Renal cortex interstitium (tissue), 11 donors: ENCODE data around the gene TOR1A. TPM values are rescaled to one million over a fixed set of nuclear protein-coding genes. Genes with fewer than 3 reads are reported as not detected.

ENCODE experiments used
- DNase-seq, 11 donors: peaks; one replicate each; pipeline ENCODE4 v3.0.0-alpha.2; 2013; ENCODE audit warnings: low read depth in 9 of 11, low spot score in 4 of 11; ENCODE audit errors: extremely low read depth in 1 of 11
- polyA plus RNA-seq, 3 donors: library from polyadenylated mRNA; unstranded; fragments of 120-200 nt; gene quantifications; one replicate each; pipeline ENCODE4 v1.2.1, GENCODE V29; 2013; ENCODE audit not compliant: insufficient read length in 3 of 3

Gene TOR1A
- polyA plus RNA-seq, 3 donors, result 40.2 to 43.4 (median 41.2) TPM

DNA sequence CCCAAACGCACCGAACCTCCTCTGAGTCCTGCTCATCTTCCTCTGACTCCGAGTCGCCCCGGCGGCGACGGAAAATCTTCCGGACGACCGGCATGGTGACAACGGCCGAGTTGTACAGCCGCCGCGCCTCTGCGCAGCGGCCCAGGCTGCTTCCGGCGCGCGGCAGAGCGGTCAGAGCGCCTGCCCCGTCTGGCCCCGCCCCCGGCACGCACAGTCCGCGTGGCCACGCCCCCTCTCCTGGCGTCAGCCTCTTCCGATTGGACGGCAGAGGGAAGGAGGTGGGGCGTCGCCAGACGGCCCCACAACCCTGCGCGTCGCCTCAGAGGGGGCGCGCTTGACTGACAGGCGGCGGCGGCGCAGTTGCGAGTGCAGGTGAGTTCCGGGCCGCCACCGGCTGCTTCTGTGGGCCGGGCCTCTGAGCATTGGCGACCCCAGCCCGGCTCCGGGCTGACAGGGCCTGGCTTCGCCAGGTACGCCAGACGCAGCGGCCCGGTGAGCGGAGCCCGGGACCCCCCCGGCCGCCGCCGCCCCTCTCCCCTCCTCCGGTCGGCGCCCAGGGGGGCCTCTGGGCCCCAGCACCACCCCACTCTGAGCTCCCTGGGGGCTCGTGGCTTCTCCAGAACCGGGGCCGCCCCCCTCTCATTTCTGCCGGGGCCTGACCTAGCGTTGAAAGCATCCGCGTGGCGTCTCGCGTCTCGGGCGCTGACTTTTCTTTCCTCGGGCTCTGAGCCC lies 11.4 kb upstream of the TOR1A start, which contains the start of the genes C9orf78 and USP20:
Gene C9orf78 (minus strand): TSS at position 148 of the 732 bp plus-strand sequence. CDS start 54 bp downstream, at position 94.
Gene USP20 (plus strand): TSS at position 331 of the 732 bp plus-strand sequence. CDS start 17,098 bp downstream, outside the sequence.
- DNase-seq, result peak; percentile 88 to 97 (median 95)

DNA sequence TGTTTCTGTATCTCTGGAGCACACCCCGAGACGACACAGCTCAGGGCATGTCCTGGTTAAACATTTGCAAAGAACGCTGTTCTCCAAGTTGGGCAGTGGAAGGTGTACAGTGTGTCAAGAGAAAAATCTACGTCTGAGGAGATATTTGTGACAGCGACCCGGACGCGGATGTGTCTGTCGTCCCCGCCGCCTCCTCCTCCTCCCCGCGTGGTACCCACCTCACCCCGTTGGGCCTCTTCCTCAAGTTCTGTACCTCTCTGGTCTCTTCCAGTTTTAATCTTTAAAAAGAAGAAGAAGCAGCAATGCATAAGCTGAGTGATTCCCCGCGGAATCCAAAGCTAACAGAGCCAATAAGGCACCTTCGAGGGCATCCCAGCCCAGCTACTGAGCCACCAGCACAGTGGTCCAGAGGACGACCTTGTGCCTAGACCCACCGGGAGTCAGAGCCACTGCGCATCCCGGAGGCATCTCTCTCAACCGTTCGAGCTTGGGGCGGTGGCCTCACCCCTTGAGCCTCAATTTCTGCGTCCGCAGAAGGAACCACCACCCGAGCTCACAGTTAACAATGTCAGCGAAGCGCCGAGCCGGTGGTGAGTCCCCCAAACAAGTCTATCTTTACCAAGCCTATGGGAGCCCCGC lies 10.7 kb upstream of the TOR1A start:
- DNase-seq, result no peak

DNA sequence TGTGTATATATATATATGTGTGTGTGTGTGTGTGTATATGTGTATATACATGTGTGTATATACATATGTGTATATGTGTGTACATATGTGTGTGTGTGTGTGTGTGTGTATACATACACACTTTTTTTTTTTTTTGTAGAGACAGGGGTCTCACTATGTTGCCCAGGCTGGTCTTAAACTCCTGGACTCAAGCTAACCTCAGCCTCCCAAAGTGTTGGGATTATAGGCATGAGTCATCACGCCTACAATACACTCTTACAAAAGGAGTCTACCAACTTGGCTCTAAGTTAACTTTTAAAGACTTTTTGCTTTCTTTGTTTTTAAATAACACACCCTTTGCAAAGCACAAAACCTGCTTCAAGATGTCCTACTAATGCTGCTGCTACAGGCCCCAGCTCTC lies 9.0 kb upstream of the TOR1A start:
- DNase-seq, result no peak

DNA sequence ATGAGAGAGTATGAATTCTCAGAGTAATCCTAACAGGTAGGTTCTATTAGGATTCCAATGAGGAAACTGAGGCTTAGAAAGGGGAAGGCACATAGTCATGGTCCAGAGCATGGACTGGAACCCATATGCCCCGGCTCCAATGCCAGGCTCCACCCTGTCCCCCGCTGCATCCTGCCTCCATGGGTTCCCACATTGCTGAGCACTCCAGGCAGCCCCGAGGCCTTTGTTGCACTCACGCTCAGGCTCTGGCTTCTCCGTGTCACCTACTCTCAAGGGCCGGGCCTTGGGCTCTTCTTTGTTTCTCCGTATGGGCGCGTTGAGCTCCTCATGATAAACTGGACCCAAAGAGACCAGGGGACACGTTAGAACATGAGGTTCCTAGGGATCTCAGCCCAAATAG lies 5.0 kb upstream of the TOR1A start:
- DNase-seq, result no peak

DNA sequence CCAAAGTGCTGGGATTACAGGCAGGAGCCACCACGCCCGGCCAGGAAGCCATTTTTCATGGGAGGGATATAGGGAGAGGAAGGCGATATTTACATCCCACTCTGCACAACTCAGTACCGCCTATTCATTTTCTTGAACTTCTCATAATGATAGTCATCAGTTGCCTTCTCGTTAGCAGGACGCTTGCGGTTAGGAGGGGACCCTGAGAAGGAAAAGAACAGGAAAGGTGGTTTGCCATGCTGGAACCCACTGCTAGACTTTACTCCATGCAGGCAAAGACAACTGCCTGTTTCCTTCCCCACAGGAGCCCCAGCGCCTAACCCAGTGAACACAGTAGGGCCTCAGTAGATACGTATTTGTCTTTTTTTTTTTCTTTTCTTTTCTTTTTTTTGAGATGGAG lies 4.1 kb upstream of the TOR1A start:
- DNase-seq, result no peak

DNA sequence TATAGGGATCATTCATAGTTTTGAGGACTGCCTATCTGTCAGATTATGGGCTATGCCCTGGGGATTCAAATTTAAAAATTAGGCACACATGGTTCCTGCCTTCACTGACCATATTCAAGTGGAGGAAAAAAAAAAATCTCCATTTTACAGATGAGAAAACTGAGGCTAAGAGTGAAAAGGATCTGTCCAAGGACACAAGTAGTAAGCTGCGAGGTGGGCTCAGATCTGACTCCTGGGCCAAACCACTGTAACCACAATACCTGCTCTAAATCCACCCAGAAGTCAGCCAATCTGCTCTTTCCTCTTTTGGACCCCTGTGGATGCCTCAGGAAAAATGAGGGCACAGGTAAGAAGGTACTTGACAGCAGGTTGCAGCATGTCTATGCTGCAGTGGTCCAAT lies 2.8 kb upstream of the TOR1A start:
- no peak for DNase-seq

DNA sequence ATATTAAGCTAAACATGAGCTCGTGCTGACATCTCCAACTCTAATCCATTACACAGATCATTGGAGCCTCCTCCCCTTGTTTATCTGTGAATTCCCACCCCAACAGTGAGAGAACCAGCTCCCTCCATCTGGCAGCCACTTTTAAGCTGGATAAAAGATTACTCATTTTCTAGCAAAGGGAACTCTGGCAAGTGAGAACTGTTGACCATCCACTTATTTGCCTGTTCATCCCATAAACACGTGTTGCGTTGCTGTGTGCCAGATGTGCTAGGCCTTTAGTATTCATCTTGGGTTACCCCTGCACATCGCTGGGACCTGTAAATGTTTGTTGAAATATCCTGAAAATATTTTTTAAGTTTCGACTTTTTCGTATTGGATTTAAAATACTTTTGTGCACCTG lies 2.4 kb upstream of the TOR1A start:
- no peak for DNase-seq

DNA sequence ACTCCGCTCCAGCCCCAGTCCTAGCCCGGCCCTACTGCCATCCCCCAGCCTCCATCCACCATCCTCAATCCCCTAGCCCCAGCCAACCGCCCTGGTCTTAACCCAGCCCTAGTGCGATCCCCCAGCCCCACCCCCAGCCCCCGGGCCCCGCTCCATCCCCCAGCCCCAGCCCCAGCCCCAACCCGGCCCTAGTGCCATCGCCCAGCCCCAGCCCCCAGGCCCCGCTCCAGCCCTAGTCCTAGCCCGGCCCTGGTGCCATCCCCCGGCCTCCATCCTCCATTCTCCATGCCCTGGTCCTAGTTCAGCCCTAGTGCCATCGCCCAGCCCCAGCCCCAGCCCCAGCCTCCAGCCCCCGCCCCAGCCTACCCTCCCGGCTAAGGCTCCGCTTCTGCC lies 398 bp downstream of the TOR1A start:
- no peak for DNase-seq

DNA sequence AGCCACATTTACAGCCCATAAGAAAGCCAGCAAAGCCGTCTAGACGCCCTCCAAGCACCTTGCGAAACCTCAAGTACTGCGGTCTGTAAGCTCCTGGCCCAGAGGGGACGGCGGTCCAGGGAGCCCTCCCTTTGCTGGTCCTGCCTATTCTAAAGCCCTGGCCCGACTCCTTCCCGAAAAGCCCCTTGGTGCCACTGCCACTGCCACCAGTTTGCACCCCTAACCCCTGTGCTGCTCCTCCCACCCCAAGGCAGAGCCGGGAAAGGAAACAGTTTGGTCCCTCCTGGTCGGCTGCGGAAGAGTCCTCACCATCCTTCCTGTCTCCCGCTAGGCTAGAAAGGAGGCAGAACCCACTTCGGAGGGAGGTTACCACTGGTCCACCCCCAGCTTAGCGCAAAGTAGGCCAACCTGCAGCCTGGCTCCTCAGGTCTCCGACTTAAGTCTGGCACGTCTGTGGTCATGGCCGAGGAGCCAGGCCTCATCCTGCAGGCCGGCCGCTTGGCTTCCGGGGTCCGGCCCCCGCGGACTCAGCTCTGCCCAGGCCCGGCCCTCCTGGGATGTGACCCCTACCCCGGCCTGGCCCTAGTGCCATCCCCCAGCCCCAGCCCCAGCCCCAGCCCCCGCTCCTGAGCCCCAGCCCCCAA lies 916 bp downstream of the TOR1A start:
- DNase-seq, result no peak

DNA sequence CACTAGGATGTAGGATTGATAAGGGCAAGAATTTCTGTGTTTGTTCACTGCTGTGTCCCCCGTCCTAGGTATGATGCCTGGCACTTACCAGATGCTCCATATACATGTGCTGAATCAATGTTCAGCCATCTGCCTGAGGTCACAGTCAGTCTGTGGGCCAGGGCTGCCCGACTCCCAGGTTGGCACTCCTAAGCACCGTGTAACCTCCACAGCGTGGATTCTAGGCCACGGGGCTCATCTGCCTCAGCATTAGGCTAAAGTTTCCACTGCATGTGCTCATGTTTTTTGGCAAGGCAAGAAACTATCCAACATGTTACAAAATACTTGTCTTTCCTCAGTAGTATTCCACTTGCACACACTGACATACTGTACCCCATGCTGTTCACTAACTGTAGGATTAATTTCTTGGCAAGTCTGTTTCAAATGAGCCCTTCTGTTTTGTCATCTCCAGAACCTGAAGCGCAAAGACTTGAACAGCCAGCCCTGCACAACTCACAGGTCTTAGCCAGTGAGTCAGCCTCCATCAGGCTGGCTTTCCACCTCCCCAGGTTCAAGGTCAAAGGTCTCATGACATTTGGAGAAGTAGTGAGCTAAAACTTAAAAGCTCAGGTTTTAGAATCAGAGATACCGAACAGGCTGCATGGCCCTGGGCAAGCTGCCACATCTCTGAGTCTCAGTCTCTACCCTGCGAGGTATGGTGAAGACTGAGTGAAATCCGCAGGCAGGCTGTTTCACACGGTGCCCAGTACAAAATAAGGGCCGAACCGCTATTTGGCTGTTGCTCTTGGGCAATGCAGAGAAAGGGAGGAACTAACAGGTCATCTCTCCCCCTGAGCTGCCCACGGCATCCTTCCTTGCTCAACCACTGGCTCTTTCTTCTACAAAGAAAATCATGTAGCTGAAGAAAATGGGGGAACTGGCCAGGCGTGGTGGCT lies 7.2 kb downstream of the TOR1A start:
- no peak for DNase-seq

DNA sequence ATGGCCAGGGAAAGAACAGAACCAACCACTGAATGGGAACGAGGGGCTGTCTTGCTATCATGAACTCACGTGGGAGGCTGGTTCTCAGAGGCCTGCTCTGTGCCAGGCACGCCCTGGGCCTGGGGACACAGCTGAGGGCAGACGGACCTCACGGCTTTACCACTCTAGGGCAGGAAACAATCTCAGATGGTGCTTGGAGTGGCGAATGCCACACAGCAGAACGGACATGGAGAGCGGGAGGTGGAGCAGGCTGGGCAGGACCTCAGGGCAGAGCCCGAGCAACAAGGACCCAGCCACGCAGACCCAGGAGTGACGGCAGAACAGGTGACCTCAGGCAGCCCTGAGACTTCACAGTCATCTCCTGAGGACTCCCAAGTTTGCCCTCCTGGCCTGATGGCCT lies 8.7 kb downstream of the TOR1A start:
- no peak for DNase-seq

DNA sequence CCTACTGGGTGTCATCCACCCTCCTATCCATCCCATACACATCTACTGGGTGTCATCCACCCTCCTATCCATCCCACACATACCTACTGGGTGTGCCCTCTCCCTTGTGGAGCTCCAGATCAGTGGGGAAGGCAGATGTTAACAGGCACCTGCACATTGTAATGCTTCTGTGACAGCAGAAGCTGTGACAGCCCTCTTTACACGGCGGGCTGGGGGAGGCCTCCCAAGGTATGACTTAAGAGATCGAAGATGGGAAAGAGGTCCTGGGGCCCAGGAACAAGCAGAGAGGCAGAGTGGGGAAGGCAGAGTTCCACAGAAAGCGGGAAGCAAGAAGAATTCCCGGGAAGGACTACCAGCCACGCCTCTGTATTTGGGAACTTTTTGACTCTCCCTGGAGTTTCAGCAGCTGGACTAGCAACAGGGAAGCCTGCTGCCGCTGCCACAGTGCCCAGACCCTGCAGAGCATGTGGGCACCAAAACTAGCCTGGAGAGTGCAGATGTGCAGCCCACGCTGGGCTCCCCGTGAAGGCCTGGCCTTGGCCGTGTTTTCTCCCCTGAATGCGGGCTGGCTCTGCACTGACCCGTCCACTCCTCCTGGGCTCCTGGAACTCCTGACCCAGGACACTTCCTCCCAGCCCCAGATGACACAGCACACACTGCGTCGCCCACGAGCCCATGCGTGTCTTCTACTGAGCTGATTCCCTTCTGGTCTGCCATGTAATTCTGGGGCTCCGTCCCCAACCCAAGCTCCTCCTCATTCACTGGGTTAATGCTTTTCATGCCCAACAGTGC lies 9.3 kb downstream of the TOR1A start:
- no peak for DNase-seq

DNA sequence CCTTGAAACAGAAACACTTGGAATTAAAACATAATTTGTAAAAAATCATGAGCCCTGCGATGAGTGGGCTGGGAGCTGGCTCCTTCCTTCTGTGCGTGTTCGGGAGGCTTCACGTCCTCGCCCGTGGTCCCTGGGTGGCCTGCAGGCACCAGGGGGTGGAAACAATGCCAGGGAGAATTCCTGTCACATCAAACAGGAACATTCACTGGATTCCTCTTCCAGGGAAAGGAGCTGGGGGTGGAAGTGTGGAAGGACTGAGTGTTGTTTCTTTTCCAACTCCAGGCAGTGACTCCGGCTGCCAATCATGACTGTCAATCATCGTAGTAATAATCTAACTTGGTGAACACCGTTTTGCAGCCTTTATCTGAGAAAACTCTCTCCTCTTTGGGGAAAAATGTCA lies 10.3 kb downstream of the TOR1A start:
- DNase-seq, result no peak

DNA sequence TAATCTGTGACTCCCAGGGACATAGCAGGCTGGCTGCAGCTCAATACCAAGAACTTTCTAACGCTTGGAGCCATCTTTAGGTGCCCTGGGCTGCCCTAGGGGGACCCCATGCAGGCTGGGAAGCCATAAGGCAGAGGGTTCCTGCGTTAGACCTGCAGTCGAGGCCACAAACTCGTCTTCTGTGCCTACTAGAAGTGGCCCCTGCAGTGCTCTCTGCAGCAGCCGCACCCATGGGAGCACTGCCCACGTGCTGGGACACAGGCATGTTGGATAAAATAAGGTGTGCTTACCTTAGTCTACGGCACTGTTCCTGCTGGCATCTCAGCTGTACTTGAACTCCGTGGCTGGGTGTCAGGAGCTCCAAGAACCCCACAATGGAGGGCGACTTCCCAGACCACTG lies 11.6 kb downstream of the TOR1A start:
- no peak for DNase-seq

DNA sequence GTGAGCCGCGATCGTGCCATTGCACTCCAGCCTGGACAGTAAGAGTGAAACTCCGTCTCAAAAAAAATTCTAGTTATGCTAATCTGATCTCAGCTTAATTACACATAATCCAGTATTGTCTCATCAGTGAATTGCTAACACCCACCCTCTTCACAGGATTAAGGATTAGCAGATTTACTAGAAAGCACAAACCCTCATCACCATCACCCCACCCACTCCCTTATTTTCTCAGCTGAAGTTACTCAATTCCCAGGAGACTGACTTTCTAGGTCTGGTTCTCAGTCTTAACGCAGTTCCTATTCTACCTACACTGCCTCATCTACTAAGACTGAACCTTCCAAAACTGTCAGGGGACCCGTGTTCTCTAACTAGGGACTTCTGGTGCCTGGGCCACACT lies 12.0 kb downstream of the TOR1A start:
- no peak for DNase-seq

DNA sequence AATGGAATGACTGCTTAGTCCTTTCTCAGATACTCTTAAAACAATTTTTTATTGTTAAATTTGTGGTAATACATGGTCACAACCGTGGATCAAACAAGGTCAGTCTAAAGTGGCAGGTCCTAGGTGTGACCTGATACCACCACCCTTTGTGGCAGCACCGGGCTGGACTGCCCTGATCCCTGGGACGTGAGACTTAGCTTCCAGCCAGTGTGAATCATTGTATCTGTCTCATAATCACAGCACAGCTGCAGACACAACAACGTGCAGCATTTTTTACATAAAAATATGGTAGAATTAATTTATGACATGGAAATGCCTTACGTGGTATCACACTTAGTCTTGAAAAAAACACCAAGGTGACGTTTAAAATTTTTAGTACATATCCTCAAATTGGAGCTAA lies 13.1 kb downstream of the TOR1A start:
- no peak for DNase-seq

DNA sequence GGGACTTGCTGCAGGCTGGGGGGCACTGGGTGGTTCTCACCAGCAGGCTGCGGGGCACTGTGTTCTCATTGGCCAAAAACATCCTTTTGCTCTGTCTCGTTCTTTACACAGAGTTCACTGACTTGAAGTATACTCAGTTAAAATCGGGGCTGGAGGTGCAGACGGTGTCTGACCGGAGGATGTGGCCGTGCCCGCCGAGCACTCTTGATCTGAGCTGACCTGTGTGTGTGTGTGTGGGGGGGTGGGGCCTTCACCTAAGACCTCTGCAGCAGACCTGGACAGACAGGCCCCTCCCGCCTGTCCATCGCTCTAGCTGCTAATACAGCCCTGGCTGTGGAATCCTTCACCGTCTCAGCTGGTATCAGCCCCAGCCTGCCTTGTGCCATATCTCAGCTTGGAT lies 13.8 kb downstream of the TOR1A start:
- no peak for DNase-seq

DNA sequence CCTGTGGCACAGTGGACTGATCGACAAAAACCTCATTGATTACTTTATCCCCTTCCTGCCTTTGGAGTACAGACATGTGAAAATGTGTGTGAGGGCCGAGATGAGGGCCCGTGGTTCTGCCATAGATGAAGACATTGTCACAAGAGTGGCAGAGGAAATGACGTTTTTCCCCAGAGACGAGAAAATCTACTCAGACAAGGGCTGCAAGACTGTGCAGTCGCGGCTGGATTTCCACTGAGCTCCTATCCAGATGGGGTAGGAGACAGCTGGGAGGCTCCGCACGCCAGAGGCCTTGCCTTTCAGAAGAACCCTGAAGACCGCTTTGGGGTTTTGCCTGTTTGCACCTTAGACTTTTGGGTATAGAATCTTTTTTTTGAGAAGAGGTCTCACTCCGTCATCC lies 14.6 kb downstream of the TOR1A start:
- DNase-seq, result no peak

DNA sequence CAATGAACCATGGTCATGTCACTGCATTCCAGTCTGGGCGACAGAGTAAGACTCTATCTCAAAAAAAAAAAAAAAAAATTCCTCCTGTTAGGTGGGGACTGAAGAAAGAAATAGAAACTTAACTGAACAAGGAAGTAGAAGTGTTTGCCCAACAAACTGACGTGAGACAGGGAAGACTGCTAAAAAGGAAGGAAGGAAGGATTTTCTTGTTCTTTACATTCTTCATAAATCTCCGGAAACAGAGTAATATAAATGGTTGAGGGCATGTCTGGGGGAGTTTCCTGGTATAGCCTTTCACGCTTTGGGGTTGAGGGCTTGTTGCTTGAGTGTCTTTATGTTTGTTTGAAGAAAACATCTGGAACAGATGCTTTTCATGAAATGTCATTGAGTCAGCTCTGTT lies 17.9 kb downstream of the TOR1A start:
- no peak for DNase-seq
